SJSA1 (cell line): ENCODE measurements around the gene CLTCL1. TPM values are rescaled to one million over a fixed set of nuclear protein-coding genes. Genes with fewer than 3 reads are reported as not detected.

ENCODE experiments used
- DNase-seq, 2 experiments: peaks; one replicate each; pipeline ENCODE4 v3.0.0-alpha.2; 2015 to 2020; ENCODE audit warnings: low spot score in 2 of 2, low read depth in 1 of 2
- H3K27ac ChIP-seq: fragments of 250-450 bp; sonication (Bioruptor Pico); 2 replicates; pipeline ENCODE4 v1.5.1; 2020; ENCODE audit warnings: mild to moderate bottlenecking, moderate library complexity
- H3K27me3 ChIP-seq: fragments of 250-450 bp; sonication (Bioruptor Pico); replicated peaks from 2 replicates; pipeline ENCODE4 v1.5.1; 2020; ENCODE audit warnings: mild to moderate bottlenecking, moderate library complexity
- H3K36me3 ChIP-seq: fragments of 250-450 bp; sonication (Bioruptor Pico); 2 replicates; pipeline ENCODE4 v1.5.1; 2020; ENCODE audit warnings: mild to moderate bottlenecking
- H3K4me1 ChIP-seq: fragments of 250-450 bp; sonication (Bioruptor Pico); replicated peaks from 2 replicates; pipeline ENCODE4 v1.6.1; 2021; ENCODE audit warnings: mild to moderate bottlenecking
- H3K4me3 ChIP-seq: fragments of 250-450 bp; sonication (Bioruptor Pico); 2 replicates; pipeline ENCODE4 v1.5.1; 2020; ENCODE audit warnings: mild to moderate bottlenecking
- H3K9me3 ChIP-seq: fragments of 250-450 bp; sonication (Bioruptor Pico); replicated peaks from 2 replicates; pipeline ENCODE4 v1.5.1; 2020; ENCODE audit warnings: mild to moderate bottlenecking
- total RNA-seq: library from RNA; depleted of rRNA; stranded (reverse); fragments of >200 nt; shearing (Covaris generic); gene quantifications from 2 replicates; pipeline ENCODE4 v1.2.3, GENCODE V29; 2014

CLTCL1 gene
- total RNA-seq, 1 experiment from 2014 or later = 17.1 TPM

DNA sequence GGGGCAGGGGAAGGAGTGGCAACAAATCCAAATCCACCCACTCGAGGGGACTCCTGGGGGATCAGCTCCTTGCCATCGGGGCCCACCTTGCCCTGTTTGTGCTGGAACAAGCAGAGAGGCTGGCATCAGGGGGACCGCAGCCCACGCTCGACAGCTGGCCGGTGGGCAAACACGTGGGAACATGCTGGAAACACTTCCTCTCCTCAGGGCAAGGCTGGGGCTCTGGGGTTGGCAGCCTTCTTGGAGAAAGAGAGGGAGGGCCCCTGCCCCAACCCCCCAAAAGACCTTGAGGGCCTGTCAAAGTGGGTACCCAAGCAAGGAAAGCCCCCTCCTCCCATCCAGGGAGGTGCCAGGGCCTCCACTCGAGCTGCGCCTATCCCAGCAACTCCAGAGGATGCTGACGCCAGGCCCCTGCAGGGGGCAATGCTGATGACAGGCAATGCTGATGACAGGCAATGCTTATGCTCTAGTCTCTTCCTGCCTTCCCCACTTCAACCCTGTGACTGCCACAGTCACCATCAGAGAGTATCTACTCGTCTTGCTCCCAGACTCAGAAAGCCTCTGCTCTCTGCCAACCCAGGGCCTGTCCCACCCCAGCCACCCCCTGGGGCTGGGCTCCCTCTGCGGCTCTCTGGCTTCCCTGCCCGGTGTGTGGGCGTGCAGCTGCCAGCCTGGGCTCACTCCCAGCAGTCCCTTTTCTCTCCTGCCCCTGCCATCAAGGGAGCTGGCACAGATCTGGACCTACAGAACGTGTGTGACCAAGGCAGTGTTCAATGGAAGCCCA is 153.1 kb downstream of the CLTCL1 start:
- Histone ChIP-seq H3K9me3 (no peaks in the 10 kb centered on the region), H3K4me1 (peaks cover 1% of the 10 kb centered on the region), H3K27me3 (no peaks in the 10 kb centered on the region), H3K36me3 (peaks cover 87% of the 10 kb centered on the region), H3K4me3 (no peak overlapping the region), H3K27ac (no peak overlapping the region)
- DNase-seq = no peak

DNA sequence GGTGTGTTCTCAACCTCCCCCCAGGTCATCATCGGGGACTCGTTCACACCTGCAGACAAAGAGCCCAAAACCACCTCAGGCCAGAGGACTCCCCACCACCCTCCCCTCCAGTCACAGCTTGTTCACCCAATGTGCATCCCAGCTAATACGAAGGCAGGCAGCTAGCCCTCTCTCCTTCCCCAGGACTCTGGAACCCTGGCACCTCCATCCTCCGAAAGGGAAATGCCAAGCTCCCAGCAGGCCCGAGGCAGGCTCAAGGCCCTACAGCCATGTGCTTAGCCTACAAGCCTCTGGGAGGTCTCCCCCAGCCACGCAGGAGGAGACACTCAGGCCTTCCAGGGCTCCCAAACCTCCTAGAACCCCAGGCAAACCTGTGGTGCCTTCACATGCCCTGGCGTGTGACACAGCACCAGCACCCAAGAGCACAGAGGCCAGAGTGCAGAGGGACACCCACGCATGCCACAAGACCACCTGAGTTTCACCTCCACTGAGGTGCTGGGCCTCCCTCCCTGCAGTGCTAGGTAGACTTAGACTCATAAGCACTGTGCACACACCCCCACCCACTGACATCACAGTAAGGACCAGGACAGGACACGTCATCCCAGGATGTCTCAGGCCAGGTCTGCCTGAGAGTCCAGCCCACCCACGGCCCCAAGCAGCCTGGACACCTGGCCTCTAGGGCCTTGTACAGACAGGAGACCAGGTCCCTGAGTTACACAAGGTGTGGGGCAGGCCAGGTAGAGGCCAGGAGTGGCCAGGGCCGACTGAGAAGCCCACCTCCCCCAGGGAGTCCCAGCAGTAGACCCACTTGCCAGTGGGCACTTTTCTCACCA is 153.9 kb downstream of the CLTCL1 start:
- Histone ChIP-seq H3K4me1 (no peaks in the 10 kb centered on the region), H3K27me3 (no peaks in the 10 kb centered on the region), H3K9me3 (no peaks in the 10 kb centered on the region), H3K27ac (no peak overlapping the region), H3K36me3 (peaks cover 93% of the 10 kb centered on the region), H3K4me3 (no peak overlapping the region)
- DNase-seq = no peak

DNA sequence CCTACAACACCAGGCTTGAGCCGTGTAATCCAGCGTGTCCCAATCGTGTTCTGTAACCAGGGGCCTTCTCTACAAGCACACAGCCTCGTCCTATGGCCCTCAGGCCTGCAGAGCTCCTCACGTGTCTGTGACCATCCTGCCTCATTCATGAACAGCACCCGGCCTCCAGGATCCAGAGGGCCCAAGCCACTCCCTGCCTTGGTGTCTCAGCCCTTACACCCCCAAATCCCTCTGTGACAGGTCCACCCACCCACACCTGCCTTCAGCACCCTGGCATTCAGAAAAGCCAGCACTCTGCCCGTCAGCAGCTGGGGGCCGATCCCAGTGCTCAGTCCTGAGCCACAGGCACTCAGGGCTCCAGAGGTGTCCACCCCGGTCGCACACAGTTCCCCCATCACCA is 154.6 kb downstream of the CLTCL1 start:
- Histone ChIP-seq H3K4me1 (no peaks in the 10 kb centered on the region), H3K36me3 (peaks cover 93% of the 10 kb centered on the region), H3K9me3 (no peaks in the 10 kb centered on the region), H3K27me3 (no peaks in the 10 kb centered on the region), H3K27ac (no peak overlapping the region), H3K4me3 (no peak overlapping the region)
- no peak for DNase-seq

DNA sequence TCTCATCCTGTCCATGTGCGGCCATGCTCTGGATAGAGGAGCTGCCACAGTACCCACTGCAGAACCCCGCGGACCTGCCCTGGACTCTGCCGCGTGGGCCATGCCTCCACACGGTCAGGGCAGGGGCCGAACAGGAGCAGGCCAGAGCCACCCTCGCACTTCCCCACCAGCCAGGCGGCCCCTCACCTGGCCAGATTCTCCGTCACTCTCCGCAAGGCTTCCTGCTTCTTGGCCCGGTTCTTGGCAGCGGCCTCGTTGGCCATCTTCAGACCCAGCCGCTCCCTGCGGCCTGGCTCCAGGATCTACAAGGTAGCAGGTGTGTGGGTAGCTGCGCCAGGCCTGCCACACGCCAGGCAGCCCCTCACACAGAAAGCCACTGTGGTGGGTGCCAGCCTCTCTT is 156.6 kb downstream of the CLTCL1 start:
- Histone ChIP-seq H3K9me3 (no peaks in the 10 kb centered on the region), H3K36me3 (peaks cover 77% of the 10 kb centered on the region), H3K27me3 (no peaks in the 10 kb centered on the region), H3K4me3 (no peak overlapping the region), H3K27ac (no peak overlapping the region), H3K4me1 (no peaks in the 10 kb centered on the region)
- DNase-seq = no peak

DNA sequence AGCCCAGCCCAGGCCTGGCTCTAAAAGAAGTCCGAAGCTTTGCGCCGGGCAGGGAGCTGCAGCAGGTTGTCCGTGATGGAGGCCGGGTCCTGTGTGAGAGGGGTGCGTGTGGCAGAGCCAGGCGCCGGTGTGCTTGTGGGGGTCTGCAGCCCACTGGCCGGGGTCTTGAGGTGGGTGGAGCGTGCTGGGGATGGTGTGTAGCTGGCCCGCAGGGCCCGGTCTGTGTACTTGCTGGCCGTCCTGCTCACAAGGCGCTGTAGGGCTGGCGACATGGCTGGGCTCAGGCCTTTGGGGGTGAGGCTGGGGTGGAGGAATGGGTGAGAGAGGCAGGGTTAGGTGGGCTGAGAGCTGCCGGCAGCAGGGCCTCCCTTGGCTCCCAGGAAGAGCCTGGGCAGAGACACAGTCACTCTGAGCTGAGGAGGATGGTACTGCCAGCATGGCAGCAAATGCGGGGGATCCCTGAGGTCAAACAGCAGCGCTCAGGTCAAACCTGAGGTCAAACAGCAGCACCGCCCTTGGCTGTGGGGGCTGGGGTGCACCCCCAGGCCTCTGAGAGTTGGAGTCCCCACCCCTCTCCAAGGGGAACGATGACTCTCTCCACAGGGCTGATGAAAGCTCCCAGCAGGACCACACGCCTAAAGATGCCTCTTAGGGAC is 157.2 kb downstream of the CLTCL1 start:
- no peak overlapping the region for H3K4me3 ChIP-seq

DNA sequence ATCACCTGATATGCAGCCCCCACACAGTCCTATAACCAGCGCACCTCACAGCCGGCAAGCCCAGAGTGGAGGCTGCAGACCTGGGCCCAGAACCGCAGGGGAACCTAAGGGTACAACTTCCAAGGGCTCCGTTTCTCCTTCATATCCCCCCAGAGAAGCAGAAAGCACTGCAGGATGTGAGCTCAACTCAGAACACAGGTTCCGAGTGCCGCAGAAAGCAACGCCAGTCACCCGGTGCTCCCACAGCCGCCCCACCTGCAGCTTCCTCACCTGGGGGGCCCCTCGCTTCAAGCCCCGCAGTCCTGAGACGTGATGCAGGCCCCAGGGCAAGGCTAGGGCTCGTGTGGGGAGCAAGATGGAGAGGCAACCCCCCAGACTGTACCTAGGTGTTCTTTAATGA is 158.0 kb downstream of the CLTCL1 start:
- H3K4me1 ChIP-seq = no peaks in the 10 kb centered on the region
- peaks cover 64% of the 10 kb centered on the region for H3K36me3 ChIP-seq
- no peak overlapping the region for H3K4me3 ChIP-seq
- H3K27me3 ChIP-seq = no peaks in the 10 kb centered on the region
- H3K27ac ChIP-seq = no peak overlapping the region
- H3K9me3 ChIP-seq = no peaks in the 10 kb centered on the region
- DNase-seq = no peak

More for the DNA sequence above, 157.2 kb downstream of the CLTCL1 start:
- Histone ChIP-seq H3K9me3 (no peaks in the 10 kb centered on the region), H3K4me1 (no peaks in the 10 kb centered on the region), H3K36me3 (peaks cover 72% of the 10 kb centered on the region), H3K27ac (no peak overlapping the region), H3K27me3 (no peaks in the 10 kb centered on the region)
- no peak for DNase-seq

DNA sequence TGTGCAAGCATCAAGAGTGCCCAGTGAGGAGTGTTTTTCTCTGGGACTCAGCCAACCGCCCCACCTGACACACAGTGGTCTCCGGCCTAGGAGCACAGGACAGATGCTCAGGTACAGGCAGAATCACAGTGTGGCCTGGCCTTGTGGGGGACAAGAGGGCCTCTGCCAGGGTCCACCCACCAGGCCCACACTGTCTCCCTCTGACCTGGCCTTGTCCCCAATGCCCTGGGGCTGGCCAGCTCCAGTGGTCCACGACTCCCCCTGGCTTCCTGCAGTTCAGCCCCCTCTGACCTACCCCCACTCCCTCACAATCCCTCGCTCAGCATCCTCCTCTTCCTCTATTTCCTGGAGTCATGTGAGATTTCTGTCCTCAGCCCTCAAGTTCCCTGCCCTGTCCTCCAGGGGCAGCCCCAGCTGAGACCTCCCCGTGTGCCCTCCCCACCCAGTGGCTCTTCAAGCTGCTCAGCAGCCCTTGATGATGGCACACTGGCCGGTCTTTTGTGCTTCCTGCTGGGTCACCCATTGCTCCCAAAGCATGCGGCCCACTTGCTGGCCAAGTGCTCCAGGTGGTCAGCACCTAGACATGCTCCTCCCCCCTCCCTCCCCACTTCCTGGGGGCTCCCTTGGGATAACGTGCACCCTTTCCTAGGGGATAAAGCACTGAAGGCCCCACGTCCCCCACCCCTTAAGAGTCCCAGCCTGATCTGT is 158.7 kb downstream of the CLTCL1 start:
- H3K27me3 ChIP-seq = no peaks in the 10 kb centered on the region
- H3K9me3 ChIP-seq = no peaks in the 10 kb centered on the region
- H3K27ac ChIP-seq = no peak overlapping the region
- H3K36me3 ChIP-seq = peaks cover 57% of the 10 kb centered on the region
- DNase-seq = no peak
- H3K4me3 ChIP-seq = no peak overlapping the region
- H3K4me1 ChIP-seq = no peaks in the 10 kb centered on the region

DNA sequence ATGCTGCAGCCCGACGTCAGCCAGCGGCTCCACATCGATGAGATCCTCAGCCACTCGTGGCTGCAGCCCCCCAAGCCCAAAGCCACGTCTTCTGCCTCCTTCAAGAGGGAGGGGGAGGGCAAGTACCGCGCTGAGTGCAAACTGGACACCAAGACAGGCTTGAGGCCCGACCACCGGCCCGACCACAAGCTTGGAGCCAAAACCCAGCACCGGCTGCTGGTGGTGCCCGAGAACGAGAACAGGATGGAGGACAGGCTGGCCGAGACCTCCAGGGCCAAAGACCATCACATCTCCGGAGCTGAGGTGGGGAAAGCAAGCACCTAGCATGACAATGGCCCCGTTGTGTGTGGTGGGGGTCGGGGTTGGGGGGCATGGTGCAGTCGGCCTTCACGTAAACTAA is 159.4 kb downstream of the CLTCL1 start:
- Histone ChIP-seq H3K36me3 (peaks cover 50% of the 10 kb centered on the region), H3K9me3 (no peaks in the 10 kb centered on the region), H3K27ac (no peak overlapping the region), H3K27me3 (no peaks in the 10 kb centered on the region), H3K4me1 (no peaks in the 10 kb centered on the region), H3K4me3 (no peak overlapping the region)
- DNase-seq = no peak

DNA sequence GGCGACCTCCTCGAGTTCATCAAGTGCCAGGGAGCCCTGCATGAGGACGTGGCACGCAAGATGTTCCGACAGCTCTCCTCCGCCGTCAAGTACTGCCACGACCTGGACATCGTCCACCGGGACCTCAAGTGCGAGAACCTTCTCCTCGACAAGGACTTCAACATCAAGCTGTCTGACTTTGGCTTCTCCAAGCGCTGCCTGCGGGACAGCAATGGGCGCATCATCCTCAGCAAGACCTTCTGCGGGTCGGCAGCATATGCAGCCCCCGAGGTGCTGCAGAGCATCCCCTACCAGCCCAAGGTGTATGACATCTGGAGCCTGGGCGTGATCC is 159.9 kb downstream of the CLTCL1 start:
- H3K4me1 ChIP-seq = no peaks in the 10 kb centered on the region
- peaks cover 45% of the 10 kb centered on the region for H3K36me3 ChIP-seq
- no peak for DNase-seq

DNA sequence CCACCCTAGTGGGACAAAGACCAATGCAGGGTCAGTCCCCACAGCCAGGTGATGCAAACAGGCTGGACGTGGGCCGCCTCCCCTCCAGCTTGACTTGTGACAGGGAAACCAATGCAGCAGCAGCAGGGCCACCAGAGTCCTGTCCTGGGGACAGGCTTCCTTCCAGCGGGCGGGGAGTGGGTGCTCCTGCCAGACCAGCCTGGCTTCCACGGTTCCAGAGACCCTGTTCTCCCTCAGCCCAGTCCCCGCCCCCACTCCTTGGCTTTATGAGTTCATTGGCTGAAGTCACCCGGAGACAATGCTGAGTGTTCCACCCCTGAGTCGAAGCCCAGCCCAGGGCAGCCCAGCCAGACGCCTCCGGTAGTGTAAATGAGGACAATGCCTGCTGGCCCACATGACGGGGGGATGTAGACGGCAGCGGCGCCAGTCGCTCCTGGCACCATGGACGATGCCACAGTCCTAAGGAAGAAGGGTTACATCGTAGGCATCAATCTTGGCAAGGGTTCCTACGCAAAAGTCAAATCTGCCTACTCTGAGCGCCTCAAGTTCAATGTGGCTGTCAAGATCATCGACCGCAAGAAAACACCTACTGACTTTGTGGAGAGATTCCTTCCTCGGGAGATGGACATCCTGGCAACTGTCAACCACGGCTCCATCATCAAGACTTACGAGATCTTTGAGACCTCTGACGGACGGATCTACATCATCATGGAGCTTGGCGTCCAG is 160.4 kb downstream of the CLTCL1 start, which contains the start of gene TSSK2:
TSS of gene TSSK2 (plus strand) at position 350 of the 726 bp plus-strand sequence. CDS start at position 442, 92 bp downstream.
- H3K27ac ChIP-seq = no peak within 1 kb of the TSS
- H3K4me1 ChIP-seq = no peaks in the 10 kb centered on the region
- no peak within 1 kb of the TSS for H3K4me3 ChIP-seq
- no peaks in the 10 kb centered on the region for H3K9me3 ChIP-seq
- no peak for DNase-seq
- H3K27me3 ChIP-seq = no peaks in the 10 kb centered on the region
- peaks cover 40% of the 10 kb centered on the region for H3K36me3 ChIP-seq

More for the DNA sequence above, 159.9 kb downstream of the CLTCL1 start:
- H3K9me3 ChIP-seq = no peaks in the 10 kb centered on the region
- H3K27me3 ChIP-seq = no peaks in the 10 kb centered on the region
- H3K4me3 ChIP-seq = no peak overlapping the region
- no peak overlapping the region for H3K27ac ChIP-seq

DNA sequence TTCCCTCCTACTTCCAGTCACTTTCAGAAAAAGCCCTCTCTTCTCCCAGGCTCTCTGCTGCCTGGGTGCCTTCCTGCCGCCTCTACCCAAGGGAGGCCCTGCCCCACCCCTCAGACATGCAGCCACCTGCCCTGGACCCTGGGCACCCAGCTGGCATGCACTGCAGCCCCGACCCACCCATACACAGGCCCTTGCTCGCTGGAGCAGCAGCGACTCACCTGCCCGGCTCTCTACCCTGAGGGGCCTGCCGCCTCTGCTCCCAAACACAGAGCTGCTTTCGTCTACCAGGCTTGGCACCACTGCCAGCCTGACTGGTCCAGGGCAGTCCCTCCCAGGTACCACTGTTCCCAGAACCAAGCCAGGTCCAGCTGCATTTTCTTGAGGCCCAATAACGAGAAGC is 161.6 kb downstream of the CLTCL1 start:
- Histone ChIP-seq H3K27ac (no peak overlapping the region), H3K4me3 (no peak overlapping the region), H3K9me3 (no peaks in the 10 kb centered on the region), H3K36me3 (peaks cover 34% of the 10 kb centered on the region), H3K4me1 (no peaks in the 10 kb centered on the region), H3K27me3 (no peaks in the 10 kb centered on the region)
- no peak for DNase-seq
